ENCODE data around the gene SAXO1.

- TF ChIP-seq SUZ12 (IDR thresholded peaks at IDR 0.05; ENCODE audit: extremely low read depth, insufficient read depth, insufficient read length), result no peak
- TF ChIP-seq ZNF274 (IDR thresholded peaks at IDR 0.05; ENCODE audit: low read depth, low read length), result no peak
- TF ChIP-seq YY1 (IDR thresholded peaks at IDR 0.05; ENCODE audit: insufficient read depth, insufficient read length), result no peak
Observed at GRCh38 chr9:18910916-18911315, 122.1 kb downstream of the SAXO1 start.

Data from NT2/D1 (cell line).